IMR-90 (cell line): ENCODE measurements around the gene GUCY2D. TPM values are rescaled to one million over a fixed set of nuclear protein-coding genes. Genes with fewer than 3 reads are reported as not detected.

Experiments used
- ATAC-seq: fragments of 200-7000 bp; cut with Tn5 transposase; 2 replicates; pipeline ENCODE4 v1.9.1; 2020; ENCODE audit warnings: low read depth, mild to moderate bottlenecking, moderate library complexity
- BruUV-seq: library from RNA; stranded (reverse); fragments of 400-500 nt; replicated peaks from 2 replicates; lab custom pipeline; 2021; lab: Mats Ljungman, UMichigan
- CTCF ChIA-PET: fragments of 300-600 bp; formaldehyde crosslinking; extraction: SDS; loops from one replicate; lab custom pipeline; 2021; ENCODE audit warnings: antibody characterized with exemption; lab: Yijun Ruan, JAX
- POLR2A ChIA-PET: fragments of 300-600 bp; sonication (Branson Sonifier 250); formaldehyde crosslinking; loops from one replicate; lab custom pipeline; 2022; ENCODE audit warnings: antibody characterized with exemption; ENCODE audit not compliant: unreplicated experiment; lab: Charles Lee
- DNase-seq: peaks from one replicate; pipeline ENCODE4 v3.0.0; 2013
- H2AFZ ChIP-seq: replicated peaks from 2 replicates; pipeline ENCODE3; 2013; ENCODE audit warnings: low read length, mild to moderate bottlenecking; ENCODE audit not compliant: poor library complexity
- H2AK5ac ChIP-seq: 2 replicates; pipeline ENCODE4 v1.6.1; 2013; ENCODE audit warnings: low read depth, low read length, inconsistent platforms
- H2AK9ac ChIP-seq: replicated peaks from 2 replicates; pipeline ENCODE3; 2013; ENCODE audit warnings: mild to moderate bottlenecking, low read depth, low read length, moderate library complexity; ENCODE audit not compliant: poor library complexity
- H2BK120ac ChIP-seq: 2 replicates; pipeline ENCODE4 v1.6.1; 2013; ENCODE audit warnings: low read depth, low read length, inconsistent platforms
- H2BK15ac ChIP-seq: 3 replicates; pipeline ENCODE4 v1.6.1; 2013; ENCODE audit warnings: low read depth, low read length, inconsistent platforms
- H2BK20ac ChIP-seq: 2 replicates; pipeline ENCODE4 v1.6.1; 2013; ENCODE audit warnings: low read depth, mild to moderate bottlenecking, inconsistent platforms, low read length, moderate library complexity
- H2BK5ac ChIP-seq: 2 replicates; pipeline ENCODE4 v1.6.1; 2013; ENCODE audit warnings: mild to moderate bottlenecking, low read depth, low read length, inconsistent platforms; ENCODE audit not compliant: poor library complexity, severe bottlenecking
- H3K14ac ChIP-seq: replicated peaks from 2 replicates; pipeline ENCODE4 v1.6.1; 2013; ENCODE audit warnings: low read depth, low read length, inconsistent platforms
- H3K18ac ChIP-seq: 2 replicates; pipeline ENCODE4 v1.6.1; 2013; ENCODE audit warnings: low read depth, low read length, control low read depth
- H3K23ac ChIP-seq: 2 replicates; pipeline ENCODE4 v1.6.1; 2013; ENCODE audit warnings: low read depth, low read length, inconsistent platforms
- H3K27ac ChIP-seq: 2 replicates; pipeline ENCODE4 v1.5.1; 2013; ENCODE audit warnings: mild to moderate bottlenecking, control low read depth, low read length; ENCODE audit not compliant: insufficient read depth
- H3K27me3 ChIP-seq: 2 replicates; pipeline ENCODE4 v1.6.1; 2013; ENCODE audit warnings: low read length; ENCODE audit not compliant: control insufficient read depth, insufficient read depth
- H3K36me3 ChIP-seq: 2 replicates; pipeline ENCODE4 v1.6.1; 2013; ENCODE audit warnings: low read length, mixed read lengths; ENCODE audit not compliant: control insufficient read depth, insufficient read depth
- H3K4ac ChIP-seq: 2 replicates; pipeline ENCODE4 v1.6.1; 2013; ENCODE audit warnings: low read depth, low read length, inconsistent platforms
- H3K4me1 ChIP-seq: 2 replicates; pipeline ENCODE4 v1.6.1; 2013; ENCODE audit warnings: low read length, mixed read lengths; ENCODE audit not compliant: control insufficient read depth, insufficient read depth
- H3K4me2 ChIP-seq: 2 replicates; pipeline ENCODE4 v1.6.1; 2013; ENCODE audit warnings: low read depth, mild to moderate bottlenecking, control low read depth, low read length, moderate library complexity
- H3K4me3 ChIP-seq: 2 replicates; pipeline ENCODE4 v1.5.1; 2013; ENCODE audit warnings: low read depth, mild to moderate bottlenecking, control low read depth, low read length, moderate library complexity; ENCODE audit not compliant: insufficient read depth
- H3K56ac ChIP-seq: 2 replicates; pipeline ENCODE4 v1.6.1; 2013; ENCODE audit warnings: low read length, inconsistent platforms; ENCODE audit not compliant: insufficient read depth; ENCODE audit errors: extremely low read depth
- H3K79me1 ChIP-seq, 2 experiments: 2 replicates each; pipeline ENCODE4 v1.6.1; 2013; ENCODE audit warnings: low read length in 2 of 2, inconsistent platforms in 1 of 2, low read depth in 1 of 2
- H3K9ac ChIP-seq: 2 replicates; pipeline ENCODE4 v1.6.1; 2013; ENCODE audit warnings: low read depth, low read length, control low read depth
- H3K9me1 ChIP-seq: 2 replicates; pipeline ENCODE4 v1.6.1; 2013; ENCODE audit warnings: low read length, inconsistent platforms; ENCODE audit not compliant: insufficient read depth
- H3K9me3 ChIP-seq: 2 replicates; pipeline ENCODE4 v1.6.1; 2013; ENCODE audit warnings: low read length; ENCODE audit not compliant: control insufficient read depth, insufficient read depth
- H4K20me1 ChIP-seq: 2 replicates; pipeline ENCODE4 v1.6.1; 2013; ENCODE audit warnings: low read length, inconsistent platforms; ENCODE audit not compliant: insufficient read depth
- H4K5ac ChIP-seq: 2 replicates; pipeline ENCODE4 v1.6.1; 2013; ENCODE audit warnings: mild to moderate bottlenecking, low read depth, low read length, control low read depth
- H4K8ac ChIP-seq, 2 experiments: 2 replicates each; pipeline ENCODE4 v1.6.1; 2013; ENCODE audit warnings: low read depth in 2 of 2, low read length in 2 of 2, control low read depth in 1 of 2, inconsistent platforms in 1 of 2
- H4K91ac ChIP-seq: 2 replicates; pipeline ENCODE4 v1.6.1; 2013; ENCODE audit warnings: low read depth, low read length, inconsistent platforms; ENCODE audit not compliant: insufficient read depth
- CEBPB ChIP-seq: IDR thresholded peaks from 2 replicates; pipeline ENCODE4 v1.6.1; 2012; ENCODE audit warnings: low read depth, low read length, improper control_type of control experiment
- CHD1 ChIP-seq: IDR thresholded peaks from 2 replicates; pipeline ENCODE4 v1.6.1; 2012; ENCODE audit warnings: low read depth, low read length, improper control_type of control experiment
- CTCF ChIP-seq: conservative IDR thresholded peaks from 2 replicates; pipeline ENCODE4 v1.5.1; 2012; ENCODE audit warnings: mild to moderate bottlenecking, low read depth, low read length, improper control_type of control experiment
- ELK1 ChIP-seq: fragments of 150-350 bp; IDR thresholded peaks from 2 replicates; pipeline ENCODE4 v1.6.1; 2016; ENCODE audit warnings: low read depth, mild to moderate bottlenecking, low read length, moderate library complexity, borderline replicate concordance
- NFE2L2 ChIP-seq: fragments of 150-350 bp; IDR thresholded peaks from 2 replicates; pipeline ENCODE4 v1.6.1; 2016; ENCODE audit warnings: low read depth, mild to moderate bottlenecking, low read length
- POLR2A ChIP-seq: IDR thresholded peaks from 2 replicates; pipeline ENCODE4 v1.6.1; 2012; ENCODE audit warnings: mild to moderate bottlenecking, low read depth, low read length
- RCOR1 ChIP-seq: IDR thresholded peaks from 2 replicates; pipeline ENCODE4 v1.6.1; 2012; ENCODE audit warnings: mild to moderate bottlenecking, low read length, improper control_type of control experiment; ENCODE audit not compliant: insufficient replicate concordance
- RFX5 ChIP-seq: IDR thresholded peaks from 2 replicates; pipeline ENCODE4 v1.8.0; 2012; ENCODE audit warnings: low read depth, mild to moderate bottlenecking, low read length, moderate library complexity
- SMC3 ChIP-seq: fragments of 150-350 bp; IDR thresholded peaks from 2 replicates; pipeline ENCODE4 v1.6.1; 2016; ENCODE audit warnings: low read depth, mild to moderate bottlenecking, antibody characterized with exemption, low read length, moderate library complexity
- USF2 ChIP-seq: fragments of 150-350 bp; IDR thresholded peaks from 2 replicates; pipeline ENCODE4 v1.6.1; 2017; ENCODE audit warnings: mild to moderate bottlenecking, antibody characterized with exemption, low read length, low read depth
- WGBS, 2 experiments: methylation state at CpG; one replicate each; pipeline versions ENCODE4 v1.1.5 to v1.1.7; 2013; ENCODE audit warnings: missing lambda C conversion rate in 2 of 2; ENCODE audit not compliant: insufficient read length in 1 of 2; ENCODE audit errors: extremely low coverage in 2 of 2; 5-methylcytosine and 5-hydroxymethylcytosine counted together
- dilution Hi-C: fragments of 300-500 bp; cut with HindIII; formaldehyde crosslinking; loops from one replicate; pipeline ENCODE4 v1.14.3; 2018; ENCODE audit warnings: low sequenced_read_pairs; ENCODE audit not compliant: unreplicated experiment
- in situ Hi-C: fragments of 300-500 bp; cut with MboI; formaldehyde crosslinking; loops from 3 replicates; pipeline ENCODE4 v1.14.3; 2019; ENCODE audit warnings: low sequenced_read_pairs, inconsistent platforms, mixed read lengths
- intact Hi-C: fragments of 100-400 bp; cut with micrococcal nuclease; formaldehyde crosslinking; loops from 2 replicates; pipeline ENCODE4 v1.10.0; 2022
- polyA plus RNA-seq, 3 experiments: library from polyadenylated mRNA; depleted of rRNA; stranded (reverse); fragments of >200 nt; gene quantifications; 2 replicates each; pipeline ENCODE4 v1.2.3, GENCODE V29; 2012; ENCODE audit warnings: low replicate concordance in 1 of 3
- total RNA-seq: library from RNA; depleted of rRNA; stranded (reverse); fragments of >200 nt; gene quantifications from 2 replicates; pipeline ENCODE4 v1.2.3, GENCODE V29; 2012

The GUCY2D gene
- total and polyA plus RNA-seq, 2 of the 4 experiments (the other 2 are of a cell fraction): 0.03 TPM; not detected in 1

- H3K27ac ChIP-seq: no peak overlapping the region
These were observed 28.8 kb downstream of the GUCY2D start for GRCh38 chr17:8031261-8031661.

More at GRCh38 chr17:8031261-8031661, 28.8 kb downstream of the GUCY2D start:
- ATAC-seq (no peak), DNase-seq (no peak)
- H3K4me2 ChIP-seq: no peak overlapping the region
- H3K14ac ChIP-seq: no peak overlapping the region
- H3K4me3 ChIP-seq: no peak overlapping the region
- H4K5ac ChIP-seq: no peak overlapping the region
- TF ChIP-seq ELK1 (no peak), CEBPB (no peak), RCOR1 (no peak), CHD1 (no peak), POLR2A (no peak), NFE2L2 (no peak), RFX5 (no peak), SMC3 (no peak), CTCF (no peak), USF2 (no peak)
- H3K9me1 ChIP-seq: no peaks in the 10 kb centered on the region
- peaks cover 2% of the 10 kb centered on the region; the same call in 1 of the 2 replicates for H3K4me1 ChIP-seq
- no peak overlapping the region for H4K91ac ChIP-seq
- H3K4ac ChIP-seq: no peak overlapping the region
- H2BK15ac ChIP-seq: no peak overlapping the region
- no peak overlapping the region for H3K18ac ChIP-seq
- no peak overlapping the region for H3K23ac ChIP-seq
- no peaks in the 10 kb centered on the region for H3K36me3 ChIP-seq
- H2BK20ac ChIP-seq: no peak overlapping the region
- ChIA-PET CTCF (no interaction called here), POLR2A (no interaction called here)
- H3K79me1 ChIP-seq: no peaks in the 10 kb centered on the region
- H3K9ac ChIP-seq: no peak overlapping the region
- H2BK5ac ChIP-seq: no peak overlapping the region
- no peak overlapping the region for H2AK5ac ChIP-seq
- H4K20me1 ChIP-seq: no peaks in the 10 kb centered on the region; the same call in 1 of the 2 replicates
- in situ Hi-C loops (no loop called here), intact Hi-C loops (no loop called here), dilution Hi-C loops (no loop called here)
- peaks cover 42% of the 10 kb centered on the region for H3K27me3 ChIP-seq
- H2BK120ac ChIP-seq: no peak overlapping the region
- no peak overlapping the region for H2AK9ac ChIP-seq
- 25% methylated on average over 5 of the region's 6 CpGs; no CpG with 5 or more reads in 1 of the 2 experiments for WGBS, 2 experiments
- H3K56ac ChIP-seq: no peak overlapping the region
- H3K9me3 ChIP-seq: 0 out of 2 replicates have a peak, but pooled peaks cover 5% of the 10 kb centered on the region
- no peak overlapping the region for H4K8ac ChIP-seq
- no peak overlapping the region for H2AFZ ChIP-seq
- BruUV-seq: no TSS peak
